Karpas-422 (cell line): ENCODE results near the gene LIPC. TPM values are rescaled to one million over a fixed set of nuclear protein-coding genes. Genes with fewer than 3 reads are reported as not detected.

ENCODE experiments used
- DNase-seq: peaks from one replicate; pipeline ENCODE4 v3.0.0-alpha.2; 2015
- H2AFZ ChIP-seq: fragments of 200-600 bp; sonication (generic); 2 replicates; pipeline ENCODE4 v1.6.1; 2014; ENCODE audit warnings: antibody characterized with exemption, low read length, mixed read lengths
- H3K27ac ChIP-seq: fragments of 200-600 bp; sonication (generic); 2 replicates; pipeline ENCODE4 v1.5.1; 2014; ENCODE audit warnings: mild to moderate bottlenecking, low read length, moderate library complexity
- H3K27me3 ChIP-seq: fragments of 200-600 bp; sonication (generic); 2 replicates; pipeline ENCODE4 v1.6.1; 2014; ENCODE audit warnings: low read length, mixed read lengths
- H3K36me3 ChIP-seq: fragments of 200-600 bp; sonication (generic); 2 replicates; pipeline ENCODE4 v1.6.1; 2014; ENCODE audit warnings: low read length, mixed read lengths; ENCODE audit not compliant: insufficient read depth
- H3K4me1 ChIP-seq: fragments of 200-600 bp; sonication (generic); 2 replicates; pipeline ENCODE4 v1.6.1; 2014; ENCODE audit warnings: mild to moderate bottlenecking, low read length, mixed read lengths
- H3K4me2 ChIP-seq: fragments of 200-600 bp; sonication (generic); 2 replicates; pipeline ENCODE4 v1.6.1; 2014; ENCODE audit warnings: low read length, low read depth, mild to moderate bottlenecking; ENCODE audit not compliant: poor library complexity, severe bottlenecking
- H3K4me3 ChIP-seq: fragments of 200-600 bp; sonication (generic); 2 replicates; pipeline ENCODE4 v1.5.1; 2014; ENCODE audit warnings: mild to moderate bottlenecking, antibody characterized with exemption, low read length, mixed read lengths
- H3K79me2 ChIP-seq: fragments of 200-600 bp; sonication (generic); 2 replicates; pipeline ENCODE4 v1.6.1; 2014; ENCODE audit warnings: mild to moderate bottlenecking, low read length, mixed read lengths
- H3K9ac ChIP-seq: fragments of 200-600 bp; sonication (generic); 2 replicates; pipeline ENCODE4 v1.6.0; 2014; ENCODE audit warnings: low read length
- H3K9me2 ChIP-seq: fragments of 200-600 bp; sonication (generic), shearing (Covaris generic); replicated peaks from 2 replicates; pipeline ENCODE4 v1.6.0; 2014; ENCODE audit warnings: mild to moderate bottlenecking, low read length, moderate library complexity; ENCODE audit not compliant: insufficient read depth
- H3K9me3 ChIP-seq: fragments of 300-700, 200-600 bp; sonication (generic); 2 replicates; pipeline ENCODE4 v1.6.1; 2014; ENCODE audit warnings: low read length, mixed read lengths
- H4K20me1 ChIP-seq: fragments of 200-600 bp; sonication (generic); 2 replicates; pipeline ENCODE4 v1.6.1; 2014; ENCODE audit warnings: mild to moderate bottlenecking, antibody characterized with exemption, low read length, low read depth; ENCODE audit not compliant: insufficient read depth
- total RNA-seq: library from RNA; depleted of rRNA; stranded (reverse); fragments of >200 nt; shearing (Covaris generic); gene quantifications from 2 replicates; pipeline ENCODE4 v1.2.3, GENCODE V29; 2014; ENCODE audit warnings: low replicate concordance

LIPC gene
- total RNA-seq, 1 experiment from 2014 or later, result not detected

- H3K27ac ChIP-seq, result no peak overlapping the region
- no peak for DNase-seq
- no peak overlapping the region for H3K4me3 ChIP-seq
- H4K20me1 ChIP-seq, result no peaks in the 10 kb centered on the region
- H3K79me2 ChIP-seq, result no peaks in the 10 kb centered on the region
- peaks cover 7% of the 10 kb centered on the region for H3K4me1 ChIP-seq
- no peak overlapping the region for H3K4me2 ChIP-seq
- H3K9ac ChIP-seq, result no peak overlapping the region
- no peaks in the 10 kb centered on the region for H3K27me3 ChIP-seq
- no peaks in the 10 kb centered on the region for H3K9me3 ChIP-seq
- no peaks in the 10 kb centered on the region for H3K9me2 ChIP-seq
- no peaks in the 10 kb centered on the region for H3K36me3 ChIP-seq
- no peak overlapping the region for H2AFZ ChIP-seq
Observed at GRCh38 chr15:58513726-58514336, 82.0 kb downstream of the LIPC start.

GRCh38 chr15:58515807-58516206 is 84.0 kb downstream of the LIPC start:
- H3K27me3 ChIP-seq, result no peaks in the 10 kb centered on the region
- no peak overlapping the region for H3K4me3 ChIP-seq
- no peaks in the 10 kb centered on the region for H3K9me2 ChIP-seq
- DNase-seq, result peak; percentile 48
- no peak overlapping the region for H3K27ac ChIP-seq
- no peaks in the 10 kb centered on the region for H3K9me3 ChIP-seq
- H3K9ac ChIP-seq, result no peak overlapping the region
- no peak overlapping the region for H3K4me2 ChIP-seq
- H3K79me2 ChIP-seq, result no peaks in the 10 kb centered on the region
- H3K4me1 ChIP-seq, result peaks cover 7% of the 10 kb centered on the region
- no peaks in the 10 kb centered on the region for H4K20me1 ChIP-seq
- H2AFZ ChIP-seq, result no peak overlapping the region
- H3K36me3 ChIP-seq, result no peaks in the 10 kb centered on the region

GRCh38 chr15:58517252-58517681 is 85.5 kb downstream of the LIPC start:
- Histone ChIP-seq H3K4me3 (no peak overlapping the region), H3K9ac (no peak overlapping the region), H3K9me2 (no peaks in the 10 kb centered on the region), H3K4me2 (no peak overlapping the region), H4K20me1 (no peaks in the 10 kb centered on the region), H3K27me3 (no peaks in the 10 kb centered on the region), H2AFZ (no peak overlapping the region), H3K36me3 (no peaks in the 10 kb centered on the region), H3K4me1 (peaks cover 7% of the 10 kb centered on the region), H3K27ac (no peak overlapping the region), H3K79me2 (no peaks in the 10 kb centered on the region), H3K9me3 (no peaks in the 10 kb centered on the region)
- DNase-seq, result peak; percentile 50

GRCh38 chr15:58517682-58518525 is 86.1 kb downstream of the LIPC start:
- DNase-seq, result peak; percentile 49
- no peaks in the 10 kb centered on the region for H3K27me3 ChIP-seq
- peak overlapping the region; percentile 10 for H3K4me2 ChIP-seq
- H3K9ac ChIP-seq, result no peak overlapping the region
- H3K36me3 ChIP-seq, result no peaks in the 10 kb centered on the region
- H4K20me1 ChIP-seq, result no peaks in the 10 kb centered on the region
- H3K9me2 ChIP-seq, result no peaks in the 10 kb centered on the region
- peak overlapping the region; percentile 53; the same call in 1 of the 2 replicates for H2AFZ ChIP-seq
- H3K4me1 ChIP-seq, result peaks cover 7% of the 10 kb centered on the region
- no peaks in the 10 kb centered on the region for H3K79me2 ChIP-seq
- no peaks in the 10 kb centered on the region for H3K9me3 ChIP-seq
- no peak overlapping the region for H3K27ac ChIP-seq
- no peak overlapping the region for H3K4me3 ChIP-seq

- Histone ChIP-seq H3K9ac (no peak overlapping the region), H4K20me1 (no peaks in the 10 kb centered on the region), H3K9me2 (no peaks in the 10 kb centered on the region), H3K9me3 (no peaks in the 10 kb centered on the region), H3K79me2 (no peaks in the 10 kb centered on the region), H3K4me1 (peaks cover 7% of the 10 kb centered on the region), H3K4me3 (no peak overlapping the region), H3K27ac (no peak overlapping the region), H2AFZ (peak overlapping the region; percentile 53; the same call in 1 of the 2 replicates), H3K36me3 (no peaks in the 10 kb centered on the region), H3K27me3 (no peaks in the 10 kb centered on the region), H3K4me2 (peak overlapping the region; percentile 10)
- no peak for DNase-seq
Observed at GRCh38 chr15:58518626-58519025, 86.8 kb downstream of the LIPC start.

GRCh38 chr15:58519516-58519915 is 87.7 kb downstream of the LIPC start:
- H3K4me3 ChIP-seq, result no peak overlapping the region
- H3K27ac ChIP-seq, result no peak overlapping the region
- H2AFZ ChIP-seq, result no peak overlapping the region
- no peaks in the 10 kb centered on the region for H3K9me2 ChIP-seq
- no peaks in the 10 kb centered on the region for H3K9me3 ChIP-seq
- H3K79me2 ChIP-seq, result no peaks in the 10 kb centered on the region
- no peak overlapping the region for H3K4me2 ChIP-seq
- H3K4me1 ChIP-seq, result peaks cover 7% of the 10 kb centered on the region
- no peak overlapping the region for H3K9ac ChIP-seq
- no peak for DNase-seq
- no peaks in the 10 kb centered on the region for H3K27me3 ChIP-seq
- H3K36me3 ChIP-seq, result no peaks in the 10 kb centered on the region
- H4K20me1 ChIP-seq, result no peaks in the 10 kb centered on the region

GRCh38 chr15:58520464-58520863 is 88.7 kb downstream of the LIPC start:
- H2AFZ ChIP-seq, result no peak overlapping the region
- H3K27me3 ChIP-seq, result no peaks in the 10 kb centered on the region
- no peaks in the 10 kb centered on the region for H3K9me2 ChIP-seq
- peaks cover 7% of the 10 kb centered on the region for H3K4me1 ChIP-seq
- DNase-seq, result no peak
- H3K79me2 ChIP-seq, result no peaks in the 10 kb centered on the region
- H3K9me3 ChIP-seq, result no peaks in the 10 kb centered on the region
- no peak overlapping the region for H3K27ac ChIP-seq
- H3K9ac ChIP-seq, result no peak overlapping the region
- no peak overlapping the region for H3K4me2 ChIP-seq
- H3K36me3 ChIP-seq, result no peaks in the 10 kb centered on the region
- no peaks in the 10 kb centered on the region for H4K20me1 ChIP-seq
- H3K4me3 ChIP-seq, result no peak overlapping the region

- peaks cover 7% of the 10 kb centered on the region for H3K4me1 ChIP-seq
- H2AFZ ChIP-seq, result no peak overlapping the region
- DNase-seq, result no peak
- H3K79me2 ChIP-seq, result no peaks in the 10 kb centered on the region
- H4K20me1 ChIP-seq, result no peaks in the 10 kb centered on the region
- no peaks in the 10 kb centered on the region for H3K9me3 ChIP-seq
- no peak overlapping the region for H3K27ac ChIP-seq
- no peak overlapping the region for H3K4me3 ChIP-seq
- no peak overlapping the region for H3K9ac ChIP-seq
- no peaks in the 10 kb centered on the region for H3K9me2 ChIP-seq
- H3K4me2 ChIP-seq, result no peak overlapping the region
- H3K36me3 ChIP-seq, result no peaks in the 10 kb centered on the region
- no peaks in the 10 kb centered on the region for H3K27me3 ChIP-seq
Observed at GRCh38 chr15:58520936-58521292, 89.1 kb downstream of the LIPC start.
